Endothelial cell of umbilical vein (primary cell): ENCODE data around the gene PPARD. TPM values are rescaled to one million over a fixed set of nuclear protein-coding genes. Genes with fewer than 3 reads are reported as not detected.
"Not testable (repeated sequence)": the region's sequence is repeated elsewhere in the genome, so short reads cannot be mapped to it uniquely, and the experiment has no call there.

Experiments used
- BruUV-seq: library from RNA; stranded (reverse); fragments of 400-500 nt; replicated peaks from 2 replicates; lab custom pipeline; 2021; lab: Mats Ljungman, UMichigan
- CTCF ChIA-PET: fragments of 300-600, 350-600 bp; sonication (Branson Sonifier 250); formaldehyde crosslinking; loops from one replicate; lab custom pipeline; 2021; ENCODE audit warnings: antibody characterized with exemption, inconsistent platforms; lab: Charles Lee
- POLR2A ChIA-PET: fragments of 300-600, 350-600 bp; sonication (Branson Sonifier 250); formaldehyde crosslinking; loops from one replicate; lab custom pipeline; 2021; ENCODE audit warnings: antibody characterized with exemption, inconsistent platforms; lab: Charles Lee
- DNase-seq: peaks from one replicate; pipeline ENCODE4 v3.0.0-alpha.2; 2011; ENCODE audit warnings: low read depth, low spot score
- FAIRE-seq: peaks from 2 replicates; lab custom pipeline; 2011; peaks lifted over from hg19 to GRCh38; lab: Jason Lieb, UNC
- H2AFZ ChIP-seq: 2 replicates; pipeline ENCODE4 v1.6.0; 2012; ENCODE audit warnings: low read depth, low read length, control low read depth, inconsistent platforms
- H3K27ac ChIP-seq: 2 replicates; pipeline ENCODE4 v1.5.1; 2011; ENCODE audit warnings: low read depth, mild to moderate bottlenecking, control low read depth, low read length, moderate library complexity; ENCODE audit not compliant: insufficient read depth
- H3K27me3 ChIP-seq, 2 experiments: 2 replicates each; pipeline versions ENCODE4 v1.6.0 to v1.6.1; 2011; ENCODE audit warnings: low read length in 2 of 2, mixed read lengths in 1 of 2; ENCODE audit not compliant: control insufficient read depth in 2 of 2, insufficient read depth in 2 of 2
- H3K36me3 ChIP-seq, 2 experiments: 2 replicates in 1 of 2; 3 replicates in 1 of 2; pipeline ENCODE4 v1.5.1; 2011; ENCODE audit warnings: low read length in 2 of 2, mild to moderate bottlenecking in 1 of 2, moderate library complexity in 1 of 2; ENCODE audit not compliant: control insufficient read depth in 2 of 2, insufficient read depth in 2 of 2; ENCODE audit errors: extremely low read depth in 1 of 2
- H3K4me1 ChIP-seq: 3 replicates; pipeline ENCODE4 v1.5.1; 2011; ENCODE audit warnings: mild to moderate bottlenecking, low read length; ENCODE audit not compliant: control insufficient read depth, insufficient read depth; ENCODE audit errors: extremely low read depth
- H3K4me2 ChIP-seq: 2 replicates; pipeline ENCODE4 v1.6.1; 2011; ENCODE audit warnings: low read length, control low read depth, mixed read lengths; ENCODE audit not compliant: insufficient read depth
- H3K4me3 ChIP-seq, 3 experiments: fragments of 200-600 bp in 1 of 3; sonication (generic), shearing (Covaris generic) in 1 of 3; replicated peaks in 1 of 3; 2 replicates each; pipeline ENCODE4 v1.5.1; 2011 to 2016; ENCODE audit warnings: control low read depth in 3 of 3, low read length in 3 of 3, mild to moderate bottlenecking in 2 of 3, inconsistent platforms in 1 of 3, low read depth in 1 of 3, moderate library complexity in 1 of 3; ENCODE audit not compliant: insufficient read depth in 1 of 3
- H3K79me2 ChIP-seq: 2 replicates; pipeline ENCODE4 v1.6.0; 2012; ENCODE audit warnings: low read length, inconsistent platforms; ENCODE audit not compliant: control insufficient read depth, insufficient read depth
- H3K9ac ChIP-seq: replicated peaks from 2 replicates; pipeline ENCODE3; 2011; ENCODE audit warnings: low read length, control low read depth; ENCODE audit not compliant: insufficient read depth; ENCODE audit errors: extremely low read depth
- H3K9me1 ChIP-seq: replicated peaks from 3 replicates; pipeline ENCODE4 v1.6.0; 2011; ENCODE audit warnings: mild to moderate bottlenecking, low read length; ENCODE audit not compliant: control insufficient read depth, insufficient read depth; ENCODE audit errors: extremely low read depth
- H3K9me3 ChIP-seq: replicated peaks from 2 replicates; pipeline ENCODE4 v1.5.1; 2012; ENCODE audit warnings: low read length, inconsistent platforms; ENCODE audit not compliant: control insufficient read depth, insufficient read depth
- H4K20me1 ChIP-seq: replicated peaks from 2 replicates; pipeline ENCODE3; 2011; ENCODE audit warnings: mild to moderate bottlenecking, low read length; ENCODE audit not compliant: control insufficient read depth, insufficient read depth; ENCODE audit errors: extremely low read depth
- EZH2 ChIP-seq: IDR thresholded peaks from 2 replicates; pipeline ENCODE4 v1.6.1; 2012; ENCODE audit warnings: borderline replicate concordance, low read depth, mild to moderate bottlenecking, moderate library complexity, low read length, inconsistent platforms; ENCODE audit not compliant: severe bottlenecking
- FOS ChIP-seq: IDR thresholded peaks from 2 replicates; pipeline ENCODE4 v1.6.1; 2011; ENCODE audit warnings: mild to moderate bottlenecking, low read length, moderate library complexity, borderline replicate concordance; ENCODE audit not compliant: insufficient read depth
- GATA2 ChIP-seq: IDR thresholded peaks from 2 replicates; pipeline ENCODE4 v1.7.0; 2011; ENCODE audit warnings: low read depth, mild to moderate bottlenecking, moderate library complexity, mixed read lengths, low read length; ENCODE audit not compliant: insufficient read length, insufficient read depth
- JUN ChIP-seq: IDR thresholded peaks from 2 replicates; pipeline ENCODE4 v1.6.1; 2011; ENCODE audit warnings: borderline replicate concordance, low read depth; ENCODE audit not compliant: insufficient read length, insufficient read depth
- MYC ChIP-seq: IDR thresholded peaks from one replicate; pipeline ENCODE4 v1.6.1; 2011; ENCODE audit warnings: mild to moderate bottlenecking, low read depth, low read length
- POLR2A ChIP-seq: IDR thresholded peaks from 2 replicates; pipeline ENCODE4 v1.6.1; 2012; ENCODE audit warnings: low read depth, mild to moderate bottlenecking, control low read depth, low read length
- POLR2AphosphoS5 ChIP-seq: IDR thresholded peaks from 2 replicates; pipeline ENCODE4 v1.6.1; 2012; ENCODE audit warnings: low read depth, mild to moderate bottlenecking, control low read depth, low read length, moderate library complexity; ENCODE audit not compliant: insufficient read depth
- dilution Hi-C: fragments of 300-500 bp; cut with MboI; formaldehyde crosslinking; loops from one replicate; pipeline ENCODE4 v1.15.0; 2019; ENCODE audit warnings: low sequenced_read_pairs; ENCODE audit not compliant: extremely low pct_ligation_motif_present
- intact Hi-C: fragments of 100-400 bp; cut with micrococcal nuclease; formaldehyde crosslinking; loops from one replicate; pipeline ENCODE4 v1.10.0; 2022
- polyA plus RNA-seq, 4 experiments: library from polyadenylated mRNA; depleted of rRNA in 3 of 4; stranded (reverse) in 3 of 4; unstranded in 1 of 4; fragments of >200 nt; gene quantifications; 2 replicates each; pipeline versions ENCODE4 v1.2.1 to v1.2.3, GENCODE V29; 2011 to 2012; ENCODE audit warnings: missing spikeins in 1 of 4
- total RNA-seq: library from RNA; stranded (reverse); gene quantifications from 2 replicates; pipeline ENCODE4 v1.2.3, GENCODE V29; 2021
- TF ChIP-seq, protein P1 (sequence below): IDR thresholded peaks from 2 replicates; pipeline ENCODE4 v1.6.1; 2011; ENCODE audit not compliant: insufficient read depth, insufficient read length
- TF ChIP-seq, protein P2 (sequence below), 2 donors: IDR thresholded peaks; 1 replicate in 1 of 2; 2 replicates in 1 of 2; pipeline ENCODE4 v1.5.1; 2011; ENCODE audit warnings: low read length in 2 of 2, mild to moderate bottlenecking in 2 of 2, moderate library complexity in 2 of 2, control low read depth in 1 of 2, inconsistent platforms in 1 of 2, low read depth in 1 of 2; ENCODE audit not compliant: insufficient read depth in 1 of 2; ENCODE audit errors: extremely low read depth in 1 of 2

PPARD gene
- total and polyA plus RNA-seq, 2 donors (not counting 3 experiments of a cell fraction or from before 2014, with no cell fraction given) = 23.4 to 29.2 TPM

- no peak for FAIRE-seq
- CTCF ChIA-PET = interaction anchor here (2.2 to 5.8 kb wide), 4 partner anchors 8 to 21 kb away, joined by 4 to 29 read pairs (median 10); no protein-coding TSS in a partner anchor
- intact Hi-C loops = no loop called here
These were observed 93.9 kb downstream of the PPARD start for GRCh38 chr6:35436071-35436857.

DNA sequence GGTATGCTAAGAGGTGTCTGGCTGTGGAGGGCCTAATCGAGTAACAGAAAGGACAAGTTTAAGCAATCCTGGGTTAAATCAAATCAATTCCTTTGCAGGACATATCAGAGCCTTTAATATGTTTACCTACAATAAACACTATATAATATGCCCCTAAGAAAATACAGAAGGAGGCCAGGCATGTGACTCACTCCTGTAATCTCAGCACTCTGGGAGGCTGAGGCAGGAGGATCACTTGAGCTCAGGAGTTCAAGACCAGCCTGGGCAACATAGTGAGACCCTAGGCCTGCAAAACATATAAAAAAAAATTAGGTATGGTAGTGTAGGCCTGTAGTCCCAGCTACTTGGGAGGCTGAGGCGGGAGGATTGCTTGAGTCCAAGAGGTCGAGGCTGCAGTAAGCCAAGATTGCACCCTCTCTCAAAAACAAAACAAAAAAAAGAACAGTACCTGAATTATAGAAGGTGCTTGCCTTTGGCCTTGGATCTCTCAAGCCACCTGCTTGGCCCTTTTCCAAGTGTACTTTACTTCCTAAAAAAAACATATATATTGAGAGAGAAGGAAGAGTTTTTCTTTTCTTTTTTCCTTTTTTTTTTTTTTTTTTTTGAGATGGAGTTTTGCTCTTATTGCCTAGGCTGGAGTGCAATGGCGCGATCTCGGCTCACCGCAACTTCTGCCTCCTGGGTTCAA is 96.2 kb downstream of the PPARD start:
- H3K4me2 ChIP-seq, H3K9ac ChIP-seq, H3K4me1 ChIP-seq, H3K9me1 ChIP-seq, BruUV-seq, H3K27me3 ChIP-seq, intact Hi-C loops, dilution Hi-C loops, H2AFZ ChIP-seq, H3K79me2 ChIP-seq, H4K20me1 ChIP-seq, H3K9me3 ChIP-seq, POLR2A ChIA-PET, H3K4me3 ChIP-seq, H3K27ac ChIP-seq, H3K36me3 ChIP-seq, DNase-seq, FAIRE-seq: not testable (repeated sequence)
- CTCF ChIA-PET = interaction anchor here (1.4 to 2.4 kb wide), 2 partner anchors 9 to 10 kb away, joined by 3 to 11 read pairs; no protein-coding TSS in a partner anchor

More at GRCh38 chr6:35436071-35436857, 93.9 kb downstream of the PPARD start:
- Histone ChIP-seq H3K9me1 (no peaks in the 10 kb centered on the region), H3K4me3 (no peak overlapping the region), H3K27me3 (no peaks in the 10 kb centered on the region), H3K79me2 (no peaks in the 10 kb centered on the region), H3K9ac (no peak overlapping the region), H3K4me2 (no peak overlapping the region), H3K36me3 (no peaks in the 10 kb centered on the region), H3K4me1 (no peaks in the 10 kb centered on the region), H3K27ac (no peak overlapping the region), H2AFZ (no peak overlapping the region), H4K20me1 (no peaks in the 10 kb centered on the region), H3K9me3 (no peaks in the 10 kb centered on the region)
- BruUV-seq = no TSS peak
- DNase-seq = no peak
- dilution Hi-C loops = no loop called here
- POLR2A ChIA-PET = interaction anchor here (0.6 kb wide), 1 partner anchor 86 kb away, joined by 3 read pairs; no protein-coding TSS in a partner anchor
- TF ChIP-seq POLR2AphosphoS5 = no peak
- TF ChIP-seq, protein P1, sequence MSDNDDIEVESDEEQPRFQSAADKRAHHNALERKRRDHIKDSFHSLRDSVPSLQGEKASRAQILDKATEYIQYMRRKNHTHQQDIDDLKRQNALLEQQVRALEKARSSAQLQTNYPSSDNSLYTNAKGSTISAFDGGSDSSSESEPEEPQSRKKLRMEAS = no peak
- TF ChIP-seq EZH2 = no peak
- no peak for TF ChIP-seq JUN
- TF ChIP-seq, protein P2, sequence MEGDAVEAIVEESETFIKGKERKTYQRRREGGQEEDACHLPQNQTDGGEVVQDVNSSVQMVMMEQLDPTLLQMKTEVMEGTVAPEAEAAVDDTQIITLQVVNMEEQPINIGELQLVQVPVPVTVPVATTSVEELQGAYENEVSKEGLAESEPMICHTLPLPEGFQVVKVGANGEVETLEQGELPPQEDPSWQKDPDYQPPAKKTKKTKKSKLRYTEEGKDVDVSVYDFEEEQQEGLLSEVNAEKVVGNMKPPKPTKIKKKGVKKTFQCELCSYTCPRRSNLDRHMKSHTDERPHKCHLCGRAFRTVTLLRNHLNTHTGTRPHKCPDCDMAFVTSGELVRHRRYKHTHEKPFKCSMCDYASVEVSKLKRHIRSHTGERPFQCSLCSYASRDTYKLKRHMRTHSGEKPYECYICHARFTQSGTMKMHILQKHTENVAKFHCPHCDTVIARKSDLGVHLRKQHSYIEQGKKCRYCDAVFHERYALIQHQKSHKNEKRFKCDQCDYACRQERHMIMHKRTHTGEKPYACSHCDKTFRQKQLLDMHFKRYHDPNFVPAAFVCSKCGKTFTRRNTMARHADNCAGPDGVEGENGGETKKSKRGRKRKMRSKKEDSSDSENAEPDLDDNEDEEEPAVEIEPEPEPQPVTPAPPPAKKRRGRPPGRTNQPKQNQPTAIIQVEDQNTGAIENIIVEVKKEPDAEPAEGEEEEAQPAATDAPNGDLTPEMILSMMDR (IDR thresholded peaks at IDR 0.05; ENCODE audit: extremely low read depth in 1 of 2, insufficient read depth in 1 of 2, low read depth in 1 of 2, low read length in 2 of 2) = no peak
- no peak for TF ChIP-seq FOS
- no peak for TF ChIP-seq POLR2A
- no peak for TF ChIP-seq GATA2
- no peak for TF ChIP-seq MYC
